A549 (cell line): ENCODE results near the gene GSK3B. TPM values are rescaled to one million over a fixed set of nuclear protein-coding genes. Genes with fewer than 3 reads are reported as not detected.

ENCODE experiments used
- ATAC-seq, 2 experiments: fragments of 200-7000 bp in 1 of 2; fragments of >200 bp in 1 of 2; cut with Nextera tagmentation in 1 of 2; cut with Tn5 transposase in 1 of 2; 3 replicates each; pipeline versions ENCODE4 v1.8.0 to v1.9.1; 2018 to 2020; ENCODE audit warnings: mild to moderate bottlenecking in 1 of 2, moderate library complexity in 1 of 2
- CTCF ChIA-PET: fragments of 300-600 bp; sonication (Branson Sonifier 250); formaldehyde crosslinking; extraction: SDS; loops from one replicate; lab custom pipeline; 2021; ENCODE audit warnings: antibody characterized with exemption, inconsistent platforms; lab: Yijun Ruan, JAX
- POLR2A ChIA-PET: fragments of 350-600 bp; formaldehyde crosslinking; extraction: SDS; loops from one replicate; lab custom pipeline; 2021; ENCODE audit warnings: antibody characterized with exemption, inconsistent platforms; lab: Yijun Ruan, JAX
- DNase-seq, 2 experiments: peaks; one replicate each; pipeline versions ENCODE4 v3.0.0 to v3.0.0-alpha.2; 2011 to 2016; ENCODE audit warnings: low read depth in 1 of 2, low spot score in 1 of 2
- FAIRE-seq: peaks from 2 replicates; lab custom pipeline; 2011; peaks lifted over from hg19 to GRCh38; lab: Jason Lieb, UNC
- H3K27ac ChIP-seq, 2 experiments: fragments of >200 bp; sonication (Bioruptor Twin); formaldehyde crosslinking; 3 replicates each; pipeline ENCODE4 v1.5.1; 2016 to 2017
- H3K4me1 ChIP-seq: fragments of >200 bp; sonication (Bioruptor Twin); formaldehyde crosslinking; 3 replicates; pipeline ENCODE4 v1.6.1; 2016
- H3K4me2 ChIP-seq: fragments of >200 bp; sonication (Bioruptor Twin); formaldehyde crosslinking; 3 replicates; pipeline ENCODE4 v1.6.1; 2016
- H3K4me3 ChIP-seq: fragments of >200 bp; sonication (Bioruptor Twin); formaldehyde crosslinking; 3 replicates; pipeline ENCODE4 v1.5.1; 2016
- H3K9me3 ChIP-seq: fragments of >200 bp; sonication (Bioruptor Twin); formaldehyde crosslinking; 3 replicates; pipeline ENCODE4 v1.6.1; 2016
- BCL3 ChIP-seq: fragments of >200 bp; sonication (Bioruptor Twin); formaldehyde crosslinking; IDR thresholded peaks from 3 replicates; pipeline ENCODE4 v1.6.1; 2016
- BHLHE40 ChIP-seq: IDR thresholded peaks from 2 replicates; pipeline ENCODE4 v1.6.1; 2012; ENCODE audit warnings: low read depth, low read length, inconsistent platforms
- CBX2 ChIP-seq: fragments of 200-600 bp; sonication (generic); IDR thresholded peaks from 2 replicates; pipeline ENCODE4 v1.6.1; 2016; ENCODE audit warnings: low read depth, mild to moderate bottlenecking, borderline replicate concordance
- CEBPB ChIP-seq, 2 experiments: fragments of >200 bp in 1 of 2; sonication (Bioruptor Twin) in 1 of 2; formaldehyde crosslinking in 1 of 2; IDR thresholded peaks; 2 replicates each; pipeline ENCODE4 v1.6.1; 2012 to 2016
- CHD2 ChIP-seq: fragments of 150-350 bp; IDR thresholded peaks from 2 replicates; pipeline ENCODE4 v1.6.1; 2014; ENCODE audit warnings: low read length; ENCODE audit not compliant: partially characterized antibody
- CHD4 ChIP-seq: fragments of 200-600 bp; sonication (generic); IDR thresholded peaks from 2 replicates; pipeline ENCODE4 v1.6.1; 2016; ENCODE audit warnings: antibody characterized with exemption, mild to moderate bottlenecking, borderline replicate concordance
- CTCF ChIP-seq: fragments of >200 bp; sonication (Bioruptor Twin); formaldehyde crosslinking; IDR thresholded peaks from 3 replicates; pipeline ENCODE4 v1.5.1; 2016
- EHMT2 ChIP-seq: fragments of 200-600 bp; sonication (generic); IDR thresholded peaks from 2 replicates; pipeline ENCODE4 v1.6.1; 2016; ENCODE audit warnings: antibody characterized with exemption, low read depth, mild to moderate bottlenecking, moderate library complexity
- FOSB ChIP-seq: fragments of 250-450 bp; sonication (Bioruptor Pico); IDR thresholded peaks from 2 replicates; pipeline ENCODE4 v1.5.0; 2020; ENCODE audit warnings: mild to moderate bottlenecking, moderate library complexity
- FOSL2 ChIP-seq, 2 experiments: fragments of 450-650 bp in 1 of 2; fragments of >200 bp in 1 of 2; sonication (Bioruptor Twin) in 1 of 2; formaldehyde crosslinking; IDR thresholded peaks; 2 replicates each; pipeline versions ENCODE4 v1.5.0 to v1.6.1; 2016 to 2020; ENCODE audit warnings: mild to moderate bottlenecking in 1 of 2, moderate library complexity in 1 of 2
- HDAC2 ChIP-seq: fragments of 200-600 bp; sonication (generic); IDR thresholded peaks from 2 replicates; pipeline ENCODE4 v1.6.1; 2016
- HMGXB4 ChIP-seq: fragments of 250-450 bp; sonication (Bioruptor Pico); IDR thresholded peaks from 2 replicates; pipeline ENCODE4 v1.5.0; 2021; ENCODE audit warnings: mild to moderate bottlenecking, moderate library complexity, borderline replicate concordance
- HOXB5 ChIP-seq: fragments of 250-450 bp; sonication (Bioruptor Pico); IDR thresholded peaks from 2 replicates; pipeline ENCODE4 v1.5.0; 2020; ENCODE audit warnings: mild to moderate bottlenecking, moderate library complexity
- JUNB ChIP-seq: fragments of >200 bp; sonication (Bioruptor Twin); formaldehyde crosslinking; IDR thresholded peaks from 2 replicates; pipeline ENCODE4 v1.6.1; 2016
- KDM1A ChIP-seq: fragments of 200-600 bp; sonication (generic); IDR thresholded peaks from 2 replicates; pipeline ENCODE4 v1.6.1; 2016; ENCODE audit warnings: low read depth, mild to moderate bottlenecking
- KDM5A ChIP-seq: fragments of 200-600 bp; sonication (generic); IDR thresholded peaks from 2 replicates; pipeline ENCODE4 v1.6.1; 2016; ENCODE audit warnings: antibody characterized with exemption, mild to moderate bottlenecking
- MAFK ChIP-seq: fragments of 450-650 bp; IDR thresholded peaks from 2 replicates; pipeline ENCODE4 v1.6.1; 2014; ENCODE audit not compliant: partially characterized antibody
- MYC ChIP-seq: IDR thresholded peaks from 2 replicates; pipeline ENCODE4 v1.6.1; 2012; ENCODE audit warnings: mild to moderate bottlenecking, inconsistent platforms, low read length, improper control_type of control experiment, borderline replicate concordance
- NR3C1 ChIP-seq: fragments of >200 bp; sonication (Bioruptor Twin); formaldehyde crosslinking; IDR thresholded peaks from 3 replicates; pipeline ENCODE4 v1.6.1; 2017
- POLR2AphosphoS2 ChIP-seq: conservative IDR thresholded peaks from 2 replicates; pipeline ENCODE4 v1.6.1; 2012; ENCODE audit warnings: low read length, improper control_type of control experiment, inconsistent platforms
- RNF2 ChIP-seq: fragments of 200-600 bp; sonication (generic); IDR thresholded peaks from 2 replicates; pipeline ENCODE4 v1.6.1; 2016; ENCODE audit warnings: low read depth, mild to moderate bottlenecking, antibody characterized with exemption, moderate library complexity, borderline replicate concordance
- SMC3 ChIP-seq: fragments of >200 bp; sonication (Bioruptor Twin); formaldehyde crosslinking; IDR thresholded peaks from 3 replicates; pipeline ENCODE4 v1.6.1; 2018; ENCODE audit warnings: inconsistent platforms
- TFCP2L1 ChIP-seq: fragments of 250-450 bp; sonication (Bioruptor Pico); IDR thresholded peaks from 2 replicates; pipeline ENCODE4 v1.5.0; 2021; ENCODE audit warnings: mild to moderate bottlenecking
- ZC3H11A ChIP-seq: fragments of 450-650 bp; IDR thresholded peaks from 2 replicates; pipeline ENCODE4 v1.6.1; 2014; ENCODE audit warnings: antibody characterized with exemption, mild to moderate bottlenecking
- WGBS: methylation state at CpG from one replicate; pipeline ENCODE4 v1.1.6; 2017; ENCODE audit errors: missing lambda C conversion rate; 5-methylcytosine and 5-hydroxymethylcytosine counted together
- polyA plus RNA-seq, 4 experiments: library from polyadenylated mRNA; depleted of rRNA in 3 of 4; stranded (reverse); fragments of >200 nt; fragmentation: RNase III in 1 of 4; extraction: RNeasy Plus Mini Kit Qiagen cat#74134 plus additional on column Dnase treatment in 1 of 4; gene quantifications; 2 replicates in 3 of 4; 3 replicates in 1 of 4; pipeline ENCODE4 v1.2.3, GENCODE V29; 2011 to 2017

The GSK3B gene
- polyA plus RNA-seq, 2 of the 4 experiments (the other 2 are of a cell fraction), result 30.0 to 49.8 TPM

- WGBS, result 100% methylated on average over 2 of the region's 2 CpGs
- H3K4me1 ChIP-seq, result peaks cover 30% of the 10 kb centered on the region
- ATAC-seq (no peak), FAIRE-seq (no peak), DNase-seq (no peak)
- peak overlapping the region; percentile 82 to 83 for H3K27ac ChIP-seq
- no peak for TF ChIP-seq TFCP2L1 (CRISPR knock-in tag)
- TF ChIP-seq NR3C1, result no peak
- no peak for TF ChIP-seq ZC3H11A
- TF ChIP-seq FOSL2 (IDR thresholded peaks at IDR 0.05), result no peak
- no peak for TF ChIP-seq FOSL2 (CRISPR knock-in tag; IDR thresholded peaks at IDR 0.05)
- TF ChIP-seq SMC3, result no peak
- TF ChIP-seq JUNB, result no peak
- no peak for TF ChIP-seq HDAC2
- no peak for TF ChIP-seq CTCF
- TF ChIP-seq KDM5A, result no peak
- ChIA-PET POLR2A (no interaction called here), CTCF (no interaction called here)
- peak overlapping the region; percentile 88; the same call in 1 of the 3 replicates for H3K4me2 ChIP-seq
- H3K4me3 ChIP-seq, result no peak overlapping the region
- H3K9me3 ChIP-seq, result no peaks in the 10 kb centered on the region
Measured at GRCh38 chr3:119796785-119797184, 297.5 kb downstream of the GSK3B start.

- DNase-seq, result no peak
- ChIA-PET CTCF (no interaction called here), POLR2A (no interaction called here)
- TF ChIP-seq CEBPB (IDR thresholded peaks at IDR 0.05), result no peak
- TF ChIP-seq HDAC2, result no peak
- no peak for TF ChIP-seq MYC
- no peak for TF ChIP-seq BHLHE40
- TF ChIP-seq TFCP2L1 (CRISPR knock-in tag), result no peak
- TF ChIP-seq CHD2, result no peak
- no peak for TF ChIP-seq HOXB5 (CRISPR knock-in tag)
- no peak for TF ChIP-seq FOSB (CRISPR knock-in tag)
- TF ChIP-seq HMGXB4 (CRISPR knock-in tag), result no peak
- TF ChIP-seq POLR2AphosphoS2, result no peak
- TF ChIP-seq KDM1A, result no peak
- no peak for TF ChIP-seq CBX2
- TF ChIP-seq BCL3, result no peak
- TF ChIP-seq RNF2, result no peak
- no peak for TF ChIP-seq EHMT2
- TF ChIP-seq MAFK, result no peak
- TF ChIP-seq NR3C1, result no peak
- no peak for TF ChIP-seq CHD4
- no peak for ATAC-seq
- Histone ChIP-seq H3K4me2 (peak overlapping the region; percentile 88), H3K9me3 (no peaks in the 10 kb centered on the region), H3K4me3 (no peak overlapping the region), H3K4me1 (peaks cover 30% of the 10 kb centered on the region), H3K27ac (peak overlapping the region; percentile 82 to 83)
- 90% methylated on average over 2 of the region's 2 CpGs for WGBS
- FAIRE-seq, result no peak
Measured at GRCh38 chr3:119796368-119796767, 297.9 kb downstream of the GSK3B start.
